GM15510 (cell line): Measurements from ENCODE around the gene CRNN.

Experiments used
- POLR2A ChIP-seq: IDR thresholded peaks from 3 replicates; pipeline ENCODE4 v1.6.1; 2011; ENCODE audit warnings: borderline replicate concordance; ENCODE audit not compliant: insufficient read length; ENCODE audit errors: extremely low read depth

Gene CRNN

DNA sequence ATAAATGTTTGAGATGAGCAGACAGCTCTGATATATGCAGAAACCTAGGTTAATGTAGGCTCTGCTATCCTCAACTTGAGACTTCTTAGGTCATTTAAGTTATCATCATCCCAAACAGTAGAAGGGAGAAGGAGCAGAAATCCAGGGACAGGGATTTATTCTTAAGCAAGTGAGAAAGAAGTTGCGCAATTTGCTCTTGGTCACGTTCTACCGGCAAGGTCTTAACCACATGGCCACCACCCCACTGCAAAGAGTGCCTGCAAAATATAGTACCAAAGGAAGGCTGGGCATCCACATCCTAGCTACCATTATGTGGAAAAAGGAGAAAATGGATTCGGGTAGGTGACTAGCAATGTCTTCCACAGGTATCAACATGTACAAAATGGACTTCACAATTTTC lies 25.2 kb downstream of the CRNN start:
- TF ChIP-seq POLR2A, result no peak

DNA sequence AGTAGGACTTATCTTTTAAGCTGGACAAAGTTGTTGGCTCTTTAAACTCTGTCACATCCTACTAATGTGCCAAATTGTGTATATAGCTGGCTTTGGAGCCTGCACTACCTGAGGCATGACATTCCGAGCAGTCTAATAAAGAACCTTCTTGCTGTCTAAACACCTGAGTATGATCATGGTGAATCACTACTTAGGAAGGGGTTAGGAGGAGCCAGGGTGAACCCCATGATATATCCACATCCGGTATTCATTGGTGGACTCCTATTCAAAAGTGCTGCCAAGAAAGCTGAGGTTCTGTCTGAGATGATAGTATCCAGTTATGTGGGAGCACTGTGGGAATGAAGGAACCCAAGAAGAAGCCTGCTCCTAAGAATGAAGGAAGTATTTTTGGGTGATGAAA lies 27.1 kb downstream of the CRNN start:
- TF ChIP-seq POLR2A, result no peak

GRCh38 chr1:152380932-152381331 lies 33.1 kb downstream of the CRNN start:
- TF ChIP-seq POLR2A, result no peak

GRCh38 chr1:152374451-152374850 lies 39.6 kb downstream of the CRNN start:
- TF ChIP-seq POLR2A, result no peak

GRCh38 chr1:152372672-152373071 lies 41.4 kb downstream of the CRNN start:
- no peak for TF ChIP-seq POLR2A

DNA sequence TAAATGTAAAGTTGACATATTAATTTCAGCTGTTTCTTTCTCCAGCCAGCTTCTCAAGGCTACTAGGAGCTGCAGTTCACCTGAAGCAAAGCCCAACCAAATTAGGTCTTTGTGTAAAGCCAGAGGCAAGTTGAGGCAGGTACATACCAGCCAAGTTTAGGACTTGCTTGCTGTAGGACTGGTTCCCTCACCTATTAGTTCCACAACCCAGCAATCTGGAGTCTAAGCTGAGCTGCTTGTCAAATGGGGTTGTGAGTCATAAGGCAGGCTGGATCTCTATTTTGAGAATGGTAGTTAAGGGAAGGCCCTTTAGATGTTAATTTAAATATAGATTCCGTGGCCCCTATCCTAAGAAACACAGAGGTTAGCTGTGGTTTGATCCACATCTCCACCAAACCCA lies 46.6 kb downstream of the CRNN start:
- no peak for TF ChIP-seq POLR2A

GRCh38 chr1:152359906-152360305 lies 54.2 kb downstream of the CRNN start, which contains the start of gene FLG2:
Gene FLG2, minus strand, starts transcription at chr1:152360006. Its CDS starts 1,122 bp downstream, at chr1:152358884.
- no peak for TF ChIP-seq POLR2A
